HepG2 (cell line): ENCODE data around the gene TRAP1. TPM values are rescaled to one million over a fixed set of nuclear protein-coding genes. Genes with fewer than 3 reads are reported as not detected.

ENCODE experiments used
- AKAP8 ChIP-seq: sonication (generic); formaldehyde crosslinking; IDR thresholded peaks from 2 replicates; pipeline ENCODE4 v1.5.1; 2020; ENCODE audit warnings: mild to moderate bottlenecking, missing genetic modification reagents
- ARID3A ChIP-seq: IDR thresholded peaks from 2 replicates; pipeline ENCODE4 v1.6.1; 2012; ENCODE audit warnings: low read depth, low read length, improper control_type of control experiment
- FOSL1 ChIP-seq: sonication (generic); formaldehyde crosslinking; IDR thresholded peaks from 2 replicates; pipeline ENCODE4 v1.9.0; 2021; ENCODE audit warnings: missing genetic modification reagents, borderline replicate concordance
- HMGXB4 ChIP-seq, 2 experiments: sonication (generic) in 1 of 2; formaldehyde crosslinking in 1 of 2; IDR thresholded peaks; 2 replicates each; pipeline versions ENCODE4 v1.4.0 to v1.6.1; 2018 to 2020; ENCODE audit warnings: missing genetic modification reagents in 2 of 2, borderline replicate concordance in 1 of 2, low read depth in 1 of 2, mild to moderate bottlenecking in 1 of 2, missing biosample characterization in 1 of 2
- HOMEZ ChIP-seq: IDR thresholded peaks from 2 replicates; pipeline ENCODE4 v1.6.1; 2016; ENCODE audit warnings: low read depth
- IRF2 ChIP-seq: IDR thresholded peaks from 2 replicates; pipeline ENCODE4 v1.6.1; 2018; ENCODE audit warnings: missing genetic modification reagents, missing compliant biosample characterization
- KDM2A ChIP-seq: sonication (generic); formaldehyde crosslinking; IDR thresholded peaks from 2 replicates; pipeline ENCODE4 v1.4.0; 2020; ENCODE audit warnings: low read depth, missing genetic modification reagents, borderline replicate concordance
- KLF12 ChIP-seq: sonication (generic); formaldehyde crosslinking; IDR thresholded peaks from 2 replicates; pipeline ENCODE4 v1.4.0; 2020; ENCODE audit warnings: missing genetic modification reagents, borderline replicate concordance
- MAFK ChIP-seq, 2 experiments: IDR thresholded peaks in 1 of 2; conservative IDR thresholded peaks in 1 of 2; 2 replicates each; pipeline ENCODE4 v1.6.1; 2011; ENCODE audit warnings: improper control_type of control experiment in 2 of 2, low read length in 2 of 2
- MED1 ChIP-seq: sonication (generic); formaldehyde crosslinking; IDR thresholded peaks from 2 replicates; pipeline ENCODE4 v1.4.0; 2020; ENCODE audit warnings: missing genetic modification reagents
- MEIS1 ChIP-seq: sonication (generic); formaldehyde crosslinking; IDR thresholded peaks from 2 replicates; pipeline ENCODE4 v1.9.0; 2021; ENCODE audit warnings: mild to moderate bottlenecking, missing genetic modification reagents, moderate library complexity, borderline replicate concordance
- RAD21 ChIP-seq: fragments of 450-650 bp; formaldehyde crosslinking; IDR thresholded peaks from 2 replicates; pipeline ENCODE4 v1.5.0; 2020; ENCODE audit warnings: mild to moderate bottlenecking
- RARA ChIP-seq: IDR thresholded peaks from 2 replicates; pipeline ENCODE4 v1.6.1; 2016; ENCODE audit warnings: missing genetic modification reagents, missing compliant biosample characterization
- SNAI1 ChIP-seq: sonication (generic); formaldehyde crosslinking; IDR thresholded peaks from 2 replicates; pipeline ENCODE4 v1.5.0; 2020; ENCODE audit warnings: mild to moderate bottlenecking, missing genetic modification reagents, borderline replicate concordance
- SP4 ChIP-seq: sonication (generic); formaldehyde crosslinking; IDR thresholded peaks from 2 replicates; pipeline ENCODE4 v1.8.1; 2023; ENCODE audit warnings: mild to moderate bottlenecking, missing genetic modification reagents
- STAG1 ChIP-seq: sonication (generic); formaldehyde crosslinking; IDR thresholded peaks from 2 replicates; pipeline ENCODE4 v1.4.0; 2020; ENCODE audit warnings: missing genetic modification reagents
- ZC3H4 ChIP-seq: sonication (generic); formaldehyde crosslinking; IDR thresholded peaks from 2 replicates; pipeline ENCODE4 v1.4.0; 2020; ENCODE audit warnings: missing genetic modification reagents, borderline replicate concordance
- ZGPAT ChIP-seq: IDR thresholded peaks from 2 replicates; pipeline ENCODE4 v1.6.1; 2016; ENCODE audit warnings: mild to moderate bottlenecking
- ZMYM4 ChIP-seq: sonication (generic); formaldehyde crosslinking; IDR thresholded peaks from 2 replicates; pipeline ENCODE4 v1.8.1; 2023; ENCODE audit warnings: mild to moderate bottlenecking, missing genetic modification reagents
- ZNF251 ChIP-seq: sonication (generic); formaldehyde crosslinking; IDR thresholded peaks from 2 replicates; pipeline ENCODE4 v1.9.0; 2021; ENCODE audit warnings: mild to moderate bottlenecking, missing genetic modification reagents
- polyA plus RNA-seq, 8 experiments: library from polyadenylated mRNA; depleted of rRNA in 3 of 8; stranded (reverse) in 7 of 8; unstranded in 1 of 8; fragments of >200 nt; fragmentation: Illumina TruSeq in 4 of 8; extraction: Trizol in 4 of 8; gene quantifications; 2 replicates each; pipeline versions ENCODE4 v1.2.1 to v1.2.3, GENCODE V29; 2011 to 2016; ENCODE audit warnings: low read depth in 4 of 8, missing spikeins in 1 of 8, mixed read lengths in 1 of 8; ENCODE audit not compliant: insufficient read depth in 1 of 8
- total RNA-seq, 5 experiments: library from RNA; depleted of rRNA; stranded (reverse); fragments of >200 nt; fragmentation: Illumina TruSeq; extraction: Trizol; gene quantifications; 2 replicates each; pipeline ENCODE4 v1.2.3, GENCODE V29; 2016; ENCODE audit warnings: low read depth in 1 of 5
- TF ChIP-seq, protein P1 (sequence below): IDR thresholded peaks from 2 replicates; pipeline ENCODE4 v1.6.1; 2016; ENCODE audit warnings: missing genetic modification reagents, missing compliant biosample characterization

TRAP1 gene
- total and polyA plus RNA-seq, 2 of the 13 experiments (the other 11 are each of a cell fraction or from before 2014, with no cell fraction given) = 127 to 240 TPM

GRCh38 chr16:3690470-3690928 lies 26.8 kb downstream of the TRAP1 start (continued):
- TF ChIP-seq HMGXB4 (CRISPR knock-in tag; IDR thresholded peaks at IDR 0.05; ENCODE audit: borderline replicate concordance in 1 of 2, low read depth in 1 of 2) (peak in 1 of 2 experiments; percentile 67; a peak in 2 of 4 replicates), MAFK (conservative IDR thresholded peaks at IDR 0.05 in 1 of 2, IDR thresholded peaks at IDR 0.05 in 1 of 2; ENCODE audit: low read length in 2 of 2) (0 out of 4 replicates have a peak, but pooled peaks of 1 of the 2 experiments have one; percentile 1), HOMEZ (no peak), RAD21 (CRISPR knock-in tag) (peak; percentile 90), RARA (0 out of 2 replicates have a peak, but pooled peaks have one; percentile 14), FOSL1 (CRISPR knock-in tag) (no peak), MED1 (CRISPR knock-in tag) (peak; percentile 28; the same call in 1 of the 2 replicates), AKAP8 (CRISPR knock-in tag) (0 out of 2 replicates have a peak, but pooled peaks have one; percentile 52), SP4 (CRISPR knock-in tag) (0 out of 2 replicates have a peak, but pooled peaks have one; percentile 37), ARID3A (peak; percentile 9; the same call in 1 of the 2 replicates), ZC3H4 (CRISPR knock-in tag) (no peak), KDM2A (CRISPR knock-in tag) (peak; percentile 61; the same call in 1 of the 2 replicates), ZMYM4 (CRISPR knock-in tag) (no peak; the same call in 1 of the 2 replicates), KLF12 (0 out of 2 replicates have a peak, but pooled peaks have one; percentile 41), ZNF251 (CRISPR knock-in tag) (no peak), MEIS1 (CRISPR knock-in tag) (no peak), STAG1 (peak; percentile 91), ZGPAT (peak; percentile 34; the same call in 1 of the 2 replicates), IRF2 (CRISPR knock-in tag) (0 out of 2 replicates have a peak, but pooled peaks have one; percentile 15), SNAI1 (CRISPR knock-in tag) (no peak)
- TF ChIP-seq, protein P1, sequence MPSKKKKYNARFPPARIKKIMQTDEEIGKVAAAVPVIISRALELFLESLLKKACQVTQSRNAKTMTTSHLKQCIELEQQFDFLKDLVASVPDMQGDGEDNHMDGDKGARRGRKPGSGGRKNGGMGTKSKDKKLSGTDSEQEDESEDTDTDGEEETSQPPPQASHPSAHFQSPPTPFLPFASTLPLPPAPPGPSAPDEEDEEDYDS (CRISPR knock-in tag) = no peak
